Stimulated activated CD8-positive, alpha-beta memory T cell treated with anti-CD3 and anti-CD28 coated beads, Interleukin-2, amount 100 ng/mL, for 48 hours (primary cell): ENCODE results near the gene CFAP74.

Experiments
- DNase-seq, 2 donors: peaks; one replicate each; pipeline ENCODE4 v3.0.0-alpha.2; 2020; ENCODE audit warnings: low read depth in 2 of 2

CFAP74 gene

GRCh38 chr1:2021550-2021949, 18.0 kb upstream of the CFAP74 start:
- no peak for DNase-seq

- no peak for DNase-seq
These were observed 16.7 kb upstream of the CFAP74 start for GRCh38 chr1:2020310-2020655.

- no peak for DNase-seq
These were observed 16.2 kb upstream of the CFAP74 start for GRCh38 chr1:2019571-2020309.

GRCh38 chr1:2019172-2019543, 15.6 kb upstream of the CFAP74 start, which contains the start of gene GABRD:
GABRD (plus strand) TSS chr1:2019345; CDS start chr1:2019424, 79 bp downstream.
- DNase-seq: no peak

GRCh38 chr1:2018217-2019171, 14.9 kb upstream of the CFAP74 start:
- no peak for DNase-seq

GRCh38 chr1:2016123-2016522, 12.5 kb upstream of the CFAP74 start:
- DNase-seq: no peak

- DNase-seq: no peak
These were observed 11.5 kb upstream of the CFAP74 start for GRCh38 chr1:2014741-2015735.

- DNase-seq: no peak
These were observed 10.6 kb upstream of the CFAP74 start for GRCh38 chr1:2014181-2014580.

- DNase-seq: no peak
These were observed 5.8 kb upstream of the CFAP74 start for GRCh38 chr1:2009101-2010053.

- DNase-seq: no peak
These were observed 1.3 kb upstream of the CFAP74 start for GRCh38 chr1:2004856-2005255.

- no peak for DNase-seq
These were observed 1.7 kb downstream of the CFAP74 start for GRCh38 chr1:2001773-2002411.

GRCh38 chr1:2000850-2001249, 2.7 kb downstream of the CFAP74 start:
- DNase-seq: no peak

GRCh38 chr1:2000432-2000831, 3.2 kb downstream of the CFAP74 start:
- no peak for DNase-seq

- no peak for DNase-seq
These were observed 6.0 kb downstream of the CFAP74 start for GRCh38 chr1:1997576-1997975.

- DNase-seq: no peak
These were observed 7.4 kb downstream of the CFAP74 start for GRCh38 chr1:1996207-1996651.

- no peak for DNase-seq
These were observed 9.1 kb downstream of the CFAP74 start for GRCh38 chr1:1994536-1994935.

GRCh38 chr1:1990222-1990621, 13.4 kb downstream of the CFAP74 start:
- DNase-seq: no peak

- DNase-seq: no peak
These were observed 13.8 kb downstream of the CFAP74 start for GRCh38 chr1:1989789-1990188.

- no peak for DNase-seq
These were observed 14.5 kb downstream of the CFAP74 start for GRCh38 chr1:1989102-1989542.
